IMR-90 (cell line): ENCODE data around the gene ATOSB. TPM values are rescaled to one million over a fixed set of nuclear protein-coding genes. Genes with fewer than 3 reads are reported as not detected.

Experiments used
- ATAC-seq: fragments of 200-7000 bp; cut with Tn5 transposase; 2 replicates; pipeline ENCODE4 v1.9.1; 2020; ENCODE audit warnings: low read depth, mild to moderate bottlenecking, moderate library complexity
- BruUV-seq: library from RNA; stranded (reverse); fragments of 400-500 nt; replicated peaks from 2 replicates; lab custom pipeline; 2021; lab: Mats Ljungman, UMichigan
- CTCF ChIA-PET: fragments of 300-600 bp; formaldehyde crosslinking; extraction: SDS; loops from one replicate; lab custom pipeline; 2021; ENCODE audit warnings: antibody characterized with exemption; lab: Yijun Ruan, JAX
- POLR2A ChIA-PET: fragments of 300-600 bp; sonication (Branson Sonifier 250); formaldehyde crosslinking; loops from one replicate; lab custom pipeline; 2022; ENCODE audit warnings: antibody characterized with exemption; ENCODE audit not compliant: unreplicated experiment; lab: Charles Lee
- DNase-seq: peaks from one replicate; pipeline ENCODE4 v3.0.0; 2013
- H2AFZ ChIP-seq: replicated peaks from 2 replicates; pipeline ENCODE3; 2013; ENCODE audit warnings: low read length, mild to moderate bottlenecking; ENCODE audit not compliant: poor library complexity
- H2AK5ac ChIP-seq: 2 replicates; pipeline ENCODE4 v1.6.1; 2013; ENCODE audit warnings: low read depth, low read length, inconsistent platforms
- H2AK9ac ChIP-seq: replicated peaks from 2 replicates; pipeline ENCODE3; 2013; ENCODE audit warnings: mild to moderate bottlenecking, low read depth, low read length, moderate library complexity; ENCODE audit not compliant: poor library complexity
- H2BK120ac ChIP-seq: 2 replicates; pipeline ENCODE4 v1.6.1; 2013; ENCODE audit warnings: low read depth, low read length, inconsistent platforms
- H2BK15ac ChIP-seq: 3 replicates; pipeline ENCODE4 v1.6.1; 2013; ENCODE audit warnings: low read depth, low read length, inconsistent platforms
- H2BK20ac ChIP-seq: 2 replicates; pipeline ENCODE4 v1.6.1; 2013; ENCODE audit warnings: low read depth, mild to moderate bottlenecking, inconsistent platforms, low read length, moderate library complexity
- H2BK5ac ChIP-seq: 2 replicates; pipeline ENCODE4 v1.6.1; 2013; ENCODE audit warnings: mild to moderate bottlenecking, low read depth, low read length, inconsistent platforms; ENCODE audit not compliant: poor library complexity, severe bottlenecking
- H3K14ac ChIP-seq: replicated peaks from 2 replicates; pipeline ENCODE4 v1.6.1; 2013; ENCODE audit warnings: low read depth, low read length, inconsistent platforms
- H3K18ac ChIP-seq: 2 replicates; pipeline ENCODE4 v1.6.1; 2013; ENCODE audit warnings: low read depth, low read length, control low read depth
- H3K23ac ChIP-seq: 2 replicates; pipeline ENCODE4 v1.6.1; 2013; ENCODE audit warnings: low read depth, low read length, inconsistent platforms
- H3K27ac ChIP-seq: 2 replicates; pipeline ENCODE4 v1.5.1; 2013; ENCODE audit warnings: mild to moderate bottlenecking, control low read depth, low read length; ENCODE audit not compliant: insufficient read depth
- H3K27me3 ChIP-seq: 2 replicates; pipeline ENCODE4 v1.6.1; 2013; ENCODE audit warnings: low read length; ENCODE audit not compliant: control insufficient read depth, insufficient read depth
- H3K36me3 ChIP-seq: 2 replicates; pipeline ENCODE4 v1.6.1; 2013; ENCODE audit warnings: low read length, mixed read lengths; ENCODE audit not compliant: control insufficient read depth, insufficient read depth
- H3K4ac ChIP-seq: 2 replicates; pipeline ENCODE4 v1.6.1; 2013; ENCODE audit warnings: low read depth, low read length, inconsistent platforms
- H3K4me1 ChIP-seq: 2 replicates; pipeline ENCODE4 v1.6.1; 2013; ENCODE audit warnings: low read length, mixed read lengths; ENCODE audit not compliant: control insufficient read depth, insufficient read depth
- H3K4me2 ChIP-seq: 2 replicates; pipeline ENCODE4 v1.6.1; 2013; ENCODE audit warnings: low read depth, mild to moderate bottlenecking, control low read depth, low read length, moderate library complexity
- H3K4me3 ChIP-seq: 2 replicates; pipeline ENCODE4 v1.5.1; 2013; ENCODE audit warnings: low read depth, mild to moderate bottlenecking, control low read depth, low read length, moderate library complexity; ENCODE audit not compliant: insufficient read depth
- H3K56ac ChIP-seq: 2 replicates; pipeline ENCODE4 v1.6.1; 2013; ENCODE audit warnings: low read length, inconsistent platforms; ENCODE audit not compliant: insufficient read depth; ENCODE audit errors: extremely low read depth
- H3K79me1 ChIP-seq, 2 experiments: 2 replicates each; pipeline ENCODE4 v1.6.1; 2013; ENCODE audit warnings: low read length in 2 of 2, inconsistent platforms in 1 of 2, low read depth in 1 of 2
- H3K9ac ChIP-seq: 2 replicates; pipeline ENCODE4 v1.6.1; 2013; ENCODE audit warnings: low read depth, low read length, control low read depth
- H3K9me1 ChIP-seq: 2 replicates; pipeline ENCODE4 v1.6.1; 2013; ENCODE audit warnings: low read length, inconsistent platforms; ENCODE audit not compliant: insufficient read depth
- H3K9me3 ChIP-seq: 2 replicates; pipeline ENCODE4 v1.6.1; 2013; ENCODE audit warnings: low read length; ENCODE audit not compliant: control insufficient read depth, insufficient read depth
- H4K20me1 ChIP-seq: 2 replicates; pipeline ENCODE4 v1.6.1; 2013; ENCODE audit warnings: low read length, inconsistent platforms; ENCODE audit not compliant: insufficient read depth
- H4K5ac ChIP-seq: 2 replicates; pipeline ENCODE4 v1.6.1; 2013; ENCODE audit warnings: mild to moderate bottlenecking, low read depth, low read length, control low read depth
- H4K8ac ChIP-seq, 2 experiments: 2 replicates each; pipeline ENCODE4 v1.6.1; 2013; ENCODE audit warnings: low read depth in 2 of 2, low read length in 2 of 2, control low read depth in 1 of 2, inconsistent platforms in 1 of 2
- H4K91ac ChIP-seq: 2 replicates; pipeline ENCODE4 v1.6.1; 2013; ENCODE audit warnings: low read depth, low read length, inconsistent platforms; ENCODE audit not compliant: insufficient read depth
- BHLHE40 ChIP-seq: fragments of 150-350 bp; IDR thresholded peaks from 2 replicates; pipeline ENCODE4 v1.6.1; 2016; ENCODE audit warnings: mild to moderate bottlenecking, low read depth, low read length
- CEBPB ChIP-seq: IDR thresholded peaks from 2 replicates; pipeline ENCODE4 v1.6.1; 2012; ENCODE audit warnings: low read depth, low read length, improper control_type of control experiment
- MXI1 ChIP-seq: IDR thresholded peaks from 2 replicates; pipeline ENCODE4 v1.6.1; 2012; ENCODE audit warnings: low read depth, mild to moderate bottlenecking, low read length, moderate library complexity, borderline replicate concordance
- POLR2A ChIP-seq: IDR thresholded peaks from 2 replicates; pipeline ENCODE4 v1.6.1; 2012; ENCODE audit warnings: mild to moderate bottlenecking, low read depth, low read length
- SMC3 ChIP-seq: fragments of 150-350 bp; IDR thresholded peaks from 2 replicates; pipeline ENCODE4 v1.6.1; 2016; ENCODE audit warnings: low read depth, mild to moderate bottlenecking, antibody characterized with exemption, low read length, moderate library complexity
- WGBS, 2 experiments: methylation state at CpG; one replicate each; pipeline versions ENCODE4 v1.1.5 to v1.1.7; 2013; ENCODE audit warnings: missing lambda C conversion rate in 2 of 2; ENCODE audit not compliant: insufficient read length in 1 of 2; ENCODE audit errors: extremely low coverage in 2 of 2; 5-methylcytosine and 5-hydroxymethylcytosine counted together
- dilution Hi-C: fragments of 300-500 bp; cut with HindIII; formaldehyde crosslinking; loops from one replicate; pipeline ENCODE4 v1.14.3; 2018; ENCODE audit warnings: low sequenced_read_pairs; ENCODE audit not compliant: unreplicated experiment
- in situ Hi-C: fragments of 300-500 bp; cut with MboI; formaldehyde crosslinking; loops from 3 replicates; pipeline ENCODE4 v1.14.3; 2019; ENCODE audit warnings: low sequenced_read_pairs, inconsistent platforms, mixed read lengths
- intact Hi-C: fragments of 100-400 bp; cut with micrococcal nuclease; formaldehyde crosslinking; loops from 2 replicates; pipeline ENCODE4 v1.10.0; 2022
- polyA plus RNA-seq, 3 experiments: library from polyadenylated mRNA; depleted of rRNA; stranded (reverse); fragments of >200 nt; gene quantifications; 2 replicates each; pipeline ENCODE4 v1.2.3, GENCODE V29; 2012; ENCODE audit warnings: low replicate concordance in 1 of 3
- total RNA-seq: library from RNA; depleted of rRNA; stranded (reverse); fragments of >200 nt; gene quantifications from 2 replicates; pipeline ENCODE4 v1.2.3, GENCODE V29; 2012
- TF ChIP-seq, protein P1 (sequence below): fragments of 150-350 bp; IDR thresholded peaks from 2 replicates; pipeline ENCODE4 v1.6.1; 2017; ENCODE audit warnings: mild to moderate bottlenecking, antibody characterized with exemption, low read length, low read depth
- TF ChIP-seq, protein P2 (sequence below): fragments of 150-350 bp; IDR thresholded peaks from 2 replicates; pipeline ENCODE4 v1.6.1; 2016; ENCODE audit warnings: low read depth, mild to moderate bottlenecking, low read length, moderate library complexity, borderline replicate concordance
- TF ChIP-seq, protein P3 (sequence below): conservative IDR thresholded peaks from 2 replicates; pipeline ENCODE4 v1.5.1; 2012; ENCODE audit warnings: mild to moderate bottlenecking, low read depth, low read length, improper control_type of control experiment

Gene ATOSB
- total and polyA plus RNA-seq, 2 of the 4 experiments (the other 2 are of a cell fraction): 12.0 to 40.2 TPM

DNA sequence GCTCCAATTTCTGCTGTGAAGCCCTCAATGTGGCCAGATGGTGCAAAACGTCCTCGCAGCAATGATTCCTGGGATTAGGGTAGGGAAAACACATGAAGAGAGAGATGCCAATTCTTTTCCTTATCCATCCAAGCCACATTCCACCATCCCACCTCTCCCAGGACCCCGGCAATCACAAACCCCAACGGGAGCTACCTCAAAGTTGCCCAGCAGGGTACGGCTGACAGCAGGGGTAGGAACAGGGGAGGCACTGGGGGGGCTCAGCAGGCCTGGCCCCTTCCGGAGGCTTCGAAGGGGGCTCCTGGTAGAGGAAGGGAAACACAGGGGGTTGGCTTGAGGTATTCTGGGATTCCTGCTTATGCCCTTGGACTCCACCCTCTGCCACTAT lies 9.3 kb downstream of the ATOSB start:
- no CpG with 5 or more reads among the region's 7 CpGs for WGBS, 2 experiments
- Histone ChIP-seq H3K14ac (no peak overlapping the region), H2BK20ac (no peak overlapping the region)

More for the DNA sequence above, 9.3 kb downstream of the ATOSB start:
- Histone ChIP-seq H4K91ac (no peak overlapping the region), H2AK9ac (no peak overlapping the region), H3K27me3 (no peaks in the 10 kb centered on the region), H3K9ac (no peak overlapping the region), H2AK5ac (no peak overlapping the region), H4K8ac (no peak overlapping the region), H3K4me2 (no peak overlapping the region), H2AFZ (no peak overlapping the region), H3K4me3 (no peak overlapping the region), H3K4ac (no peak overlapping the region), H3K79me1 (peaks cover 30 to 47% of the 10 kb centered on the region in 2 experiments), H3K56ac (no peak overlapping the region), H2BK120ac (no peak overlapping the region), H3K36me3 (peaks cover 37% of the 10 kb centered on the region), H3K27ac (no peak overlapping the region), H4K20me1 (peaks cover 9% of the 10 kb centered on the region; the same call in 1 of the 2 replicates), H2BK15ac (no peak overlapping the region), H3K23ac (no peak overlapping the region), H3K9me1 (peaks cover 29% of the 10 kb centered on the region), H4K5ac (no peak overlapping the region), H3K9me3 (no peaks in the 10 kb centered on the region), H3K18ac (no peak overlapping the region), H3K4me1 (peaks cover 15% of the 10 kb centered on the region), H2BK5ac (no peak overlapping the region)
- DNase-seq (no peak), ATAC-seq (no peak)
- CTCF ChIA-PET: no interaction called here
- dilution Hi-C loops: no loop called here
- POLR2A ChIA-PET: no interaction called here
- TF ChIP-seq BHLHE40 (no peak), CEBPB (no peak), SMC3 (no peak), POLR2A (no peak), MXI1 (no peak)
- TF ChIP-seq, protein P1, sequence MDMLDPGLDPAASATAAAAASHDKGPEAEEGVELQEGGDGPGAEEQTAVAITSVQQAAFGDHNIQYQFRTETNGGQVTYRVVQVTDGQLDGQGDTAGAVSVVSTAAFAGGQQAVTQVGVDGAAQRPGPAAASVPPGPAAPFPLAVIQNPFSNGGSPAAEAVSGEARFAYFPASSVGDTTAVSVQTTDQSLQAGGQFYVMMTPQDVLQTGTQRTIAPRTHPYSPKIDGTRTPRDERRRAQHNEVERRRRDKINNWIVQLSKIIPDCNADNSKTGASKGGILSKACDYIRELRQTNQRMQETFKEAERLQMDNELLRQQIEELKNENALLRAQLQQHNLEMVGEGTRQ: no peak
- TF ChIP-seq, protein P2, sequence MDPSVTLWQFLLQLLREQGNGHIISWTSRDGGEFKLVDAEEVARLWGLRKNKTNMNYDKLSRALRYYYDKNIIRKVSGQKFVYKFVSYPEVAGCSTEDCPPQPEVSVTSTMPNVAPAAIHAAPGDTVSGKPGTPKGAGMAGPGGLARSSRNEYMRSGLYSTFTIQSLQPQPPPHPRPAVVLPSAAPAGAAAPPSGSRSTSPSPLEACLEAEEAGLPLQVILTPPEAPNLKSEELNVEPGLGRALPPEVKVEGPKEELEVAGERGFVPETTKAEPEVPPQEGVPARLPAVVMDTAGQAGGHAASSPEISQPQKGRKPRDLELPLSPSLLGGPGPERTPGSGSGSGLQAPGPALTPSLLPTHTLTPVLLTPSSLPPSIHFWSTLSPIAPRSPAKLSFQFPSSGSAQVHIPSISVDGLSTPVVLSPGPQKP: no peak
- TF ChIP-seq, protein P3, sequence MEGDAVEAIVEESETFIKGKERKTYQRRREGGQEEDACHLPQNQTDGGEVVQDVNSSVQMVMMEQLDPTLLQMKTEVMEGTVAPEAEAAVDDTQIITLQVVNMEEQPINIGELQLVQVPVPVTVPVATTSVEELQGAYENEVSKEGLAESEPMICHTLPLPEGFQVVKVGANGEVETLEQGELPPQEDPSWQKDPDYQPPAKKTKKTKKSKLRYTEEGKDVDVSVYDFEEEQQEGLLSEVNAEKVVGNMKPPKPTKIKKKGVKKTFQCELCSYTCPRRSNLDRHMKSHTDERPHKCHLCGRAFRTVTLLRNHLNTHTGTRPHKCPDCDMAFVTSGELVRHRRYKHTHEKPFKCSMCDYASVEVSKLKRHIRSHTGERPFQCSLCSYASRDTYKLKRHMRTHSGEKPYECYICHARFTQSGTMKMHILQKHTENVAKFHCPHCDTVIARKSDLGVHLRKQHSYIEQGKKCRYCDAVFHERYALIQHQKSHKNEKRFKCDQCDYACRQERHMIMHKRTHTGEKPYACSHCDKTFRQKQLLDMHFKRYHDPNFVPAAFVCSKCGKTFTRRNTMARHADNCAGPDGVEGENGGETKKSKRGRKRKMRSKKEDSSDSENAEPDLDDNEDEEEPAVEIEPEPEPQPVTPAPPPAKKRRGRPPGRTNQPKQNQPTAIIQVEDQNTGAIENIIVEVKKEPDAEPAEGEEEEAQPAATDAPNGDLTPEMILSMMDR: no peak
- intact Hi-C loops: no loop called here
- in situ Hi-C loops: no loop called here
- no TSS peak for BruUV-seq
